ENCODE results near the gene PSMD11. TPM values are rescaled to one million over a fixed set of nuclear protein-coding genes. Genes with fewer than 3 reads are reported as not detected.

PSMD11 gene
- polyA plus RNA-seq, 1 experiment = 71.6 TPM

- peaks cover 7% of the 10 kb centered on the region for H3K36me3 ChIP-seq (ENCODE audit: control insufficient read depth, insufficient read depth, low read length)
- DNase-seq (ENCODE audit: low read depth) = no peak
- POLR2A ChIA-PET = no interaction called here
- CTCF ChIA-PET = interaction anchor here (1.0 to 3.3 kb wide), 6 partner anchors 9 to 392 kb away, joined by 3 to 16 read pairs (median 10); partner anchors contain the start of gene MYO1D
- no peak for TF ChIP-seq CTCF (IDR thresholded peaks at IDR 0.05; ENCODE audit: insufficient read depth, low read depth, low read length)
- no peaks in the 10 kb centered on the region for H3K27me3 ChIP-seq (ENCODE audit: control insufficient read depth, insufficient read depth, low read length)
- H3K4me3 ChIP-seq (ENCODE audit: low read depth, low read length) = no peak overlapping the region; the same call in 1 of the 2 replicates
Observed at GRCh38 chr17:32485261-32486110, 41.2 kb downstream of the PSMD11 start.

GRCh38 chr17:32486111-32486700, 41.9 kb downstream of the PSMD11 start:
- no peak for TF ChIP-seq CTCF (IDR thresholded peaks at IDR 0.05; ENCODE audit: insufficient read depth, low read depth, low read length)
- CTCF ChIA-PET = interaction anchor here (0.7 to 3.3 kb wide), 6 partner anchors 10 to 271 kb away, joined by 3 to 16 read pairs (median 4); no protein-coding TSS in a partner anchor
- H3K36me3 ChIP-seq (ENCODE audit: control insufficient read depth, insufficient read depth, low read length) = peaks cover 6% of the 10 kb centered on the region
- peak overlapping the region; percentile 51 for H3K4me3 ChIP-seq (ENCODE audit: low read depth, low read length)
- no peak for DNase-seq (ENCODE audit: low read depth)
- H3K27me3 ChIP-seq (ENCODE audit: control insufficient read depth, insufficient read depth, low read length) = no peaks in the 10 kb centered on the region
- POLR2A ChIA-PET = no interaction called here

GRCh38 chr17:32486701-32487472, 42.6 kb downstream of the PSMD11 start, which contains the start of gene CDK5R1:
CDK5R1 (plus strand) TSS chr17:32486993; CDS start chr17:32487621, 628 bp downstream.
- TF ChIP-seq CTCF (IDR thresholded peaks at IDR 0.05; ENCODE audit: insufficient read depth, low read depth, low read length) = no peak
- H3K27me3 ChIP-seq (ENCODE audit: control insufficient read depth, insufficient read depth, low read length) = no peaks in the 10 kb centered on the region
- H3K4me3 ChIP-seq (ENCODE audit: low read depth, low read length) = peak within 1 kb of the TSS; percentile 51
- ChIA-PET POLR2A (no interaction called here), CTCF (interaction anchor here (0.7 to 1.6 kb wide), 6 partner anchors 10 to 271 kb away, joined by 3 to 4 read pairs (median 3); no protein-coding TSS in a partner anchor)
- peaks cover 2% of the 10 kb centered on the region for H3K36me3 ChIP-seq (ENCODE audit: control insufficient read depth, insufficient read depth, low read length)
- no peak for DNase-seq (ENCODE audit: low read depth)

- no peak for DNase-seq (ENCODE audit: low read depth)
- TF ChIP-seq CTCF (IDR thresholded peaks at IDR 0.05; ENCODE audit: insufficient read depth, low read depth, low read length) = no peak
- CTCF ChIA-PET = interaction anchor here (0.9 to 1.6 kb wide), 6 partner anchors 10 to 270 kb away, joined by 3 to 4 read pairs (median 3); no protein-coding TSS in a partner anchor
- Histone ChIP-seq H3K4me3 (ENCODE audit: low read depth, low read length) (peak overlapping the region; percentile 51), H3K27me3 (ENCODE audit: control insufficient read depth, insufficient read depth, low read length) (no peaks in the 10 kb centered on the region), H3K36me3 (ENCODE audit: control insufficient read depth, insufficient read depth, low read length) (no peaks in the 10 kb centered on the region; the same call in 1 of the 2 replicates)
- POLR2A ChIA-PET = no interaction called here
Observed at GRCh38 chr17:32487473-32488176, 43.3 kb downstream of the PSMD11 start.
